H1 (cell line): ENCODE measurements around the gene SLC35A3.

ENCODE experiments used
- EP300 ChIP-seq, 2 experiments: IDR thresholded peaks; 1 replicate in 1 of 2; 2 replicates in 1 of 2; pipeline ENCODE4 v1.6.1; 2011 to 2012; ENCODE audit warnings: low read depth in 2 of 2, low read length in 2 of 2, mild to moderate bottlenecking in 2 of 2, borderline replicate concordance in 1 of 2, inconsistent platforms in 1 of 2, moderate library complexity in 1 of 2
- EZH2 ChIP-seq: fragments of 200-600 bp; sonication (generic); IDR thresholded peaks from 2 replicates; pipeline ENCODE4 v1.7.1; 2012; ENCODE audit warnings: low read depth, mild to moderate bottlenecking, moderate library complexity, low read length, inconsistent platforms; ENCODE audit not compliant: severe bottlenecking
- FOSL1 ChIP-seq: IDR thresholded peaks from 2 replicates; pipeline ENCODE4 v1.6.1; 2011; ENCODE audit warnings: mild to moderate bottlenecking, low read depth, low read length, moderate library complexity; ENCODE audit not compliant: insufficient read depth
- POLR2A ChIP-seq, 2 experiments: IDR thresholded peaks; 1 replicate in 1 of 2; 2 replicates in 1 of 2; pipeline ENCODE4 v1.6.1; 2011; ENCODE audit warnings: low read depth in 2 of 2, low read length in 2 of 2, mild to moderate bottlenecking in 2 of 2; ENCODE audit errors: control extremely low read depth in 1 of 2
- POLR2AphosphoS5 ChIP-seq: IDR thresholded peaks from 2 replicates; pipeline ENCODE4 v1.6.1; 2011; ENCODE audit warnings: low read depth, low read length
- TAF1 ChIP-seq: IDR thresholded peaks from 2 replicates; pipeline ENCODE4 v1.6.1; 2011; ENCODE audit warnings: mild to moderate bottlenecking, low read depth, low read length
- TF ChIP-seq, protein P1 (sequence below): IDR thresholded peaks from 2 replicates; pipeline ENCODE4 v1.6.1; 2012; ENCODE audit warnings: inconsistent platforms
- TF ChIP-seq, protein P2 (sequence below), 3 experiments: IDR thresholded peaks; 1 replicate in 2 of 3; 2 replicates in 1 of 3; pipeline versions ENCODE4 v1.5.1 to v1.6.1; 2011; ENCODE audit warnings: low read length in 3 of 3, mild to moderate bottlenecking in 3 of 3, inconsistent platforms in 2 of 3, low read depth in 1 of 3, moderate library complexity in 1 of 3; ENCODE audit not compliant: insufficient read depth in 1 of 3; ENCODE audit errors: control extremely low read depth in 1 of 3
- TF ChIP-seq, protein P3 (sequence below): IDR thresholded peaks from 2 replicates; pipeline ENCODE4 v1.6.1; 2011; ENCODE audit warnings: low read depth, mild to moderate bottlenecking, low read length; ENCODE audit not compliant: insufficient read depth

DNA sequence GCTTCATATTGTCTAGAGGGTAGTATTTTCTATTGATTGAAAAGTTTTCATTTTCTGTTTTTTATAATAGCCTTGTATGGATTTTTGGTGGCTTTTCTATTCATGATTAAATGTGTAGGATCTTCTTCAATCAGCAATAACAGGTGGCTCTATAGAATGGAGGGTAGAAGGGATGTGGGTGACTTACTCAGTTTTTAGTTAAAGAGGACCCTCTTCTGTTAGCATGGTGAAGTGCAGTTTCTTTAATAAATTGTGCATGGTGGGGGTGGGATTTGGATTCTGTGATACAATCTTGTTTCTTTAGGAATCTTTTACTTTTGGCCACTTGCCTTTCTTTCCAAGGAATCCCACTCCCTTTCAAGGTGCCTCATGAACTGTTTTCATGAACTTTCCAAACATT, 64.7 kb downstream of the SLC35A3 start:
- TF ChIP-seq TAF1 = no peak
- TF ChIP-seq, protein P1, sequence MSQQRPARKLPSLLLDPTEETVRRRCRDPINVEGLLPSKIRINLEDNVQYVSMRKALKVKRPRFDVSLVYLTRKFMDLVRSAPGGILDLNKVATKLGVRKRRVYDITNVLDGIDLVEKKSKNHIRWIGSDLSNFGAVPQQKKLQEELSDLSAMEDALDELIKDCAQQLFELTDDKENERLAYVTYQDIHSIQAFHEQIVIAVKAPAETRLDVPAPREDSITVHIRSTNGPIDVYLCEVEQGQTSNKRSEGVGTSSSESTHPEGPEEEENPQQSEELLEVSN = no peak
- no peak for TF ChIP-seq POLR2A (IDR thresholded peaks at IDR 0.05; ENCODE audit: control extremely low read depth in 1 of 2, low read depth in 2 of 2, low read length in 2 of 2)
- TF ChIP-seq, protein P2, sequence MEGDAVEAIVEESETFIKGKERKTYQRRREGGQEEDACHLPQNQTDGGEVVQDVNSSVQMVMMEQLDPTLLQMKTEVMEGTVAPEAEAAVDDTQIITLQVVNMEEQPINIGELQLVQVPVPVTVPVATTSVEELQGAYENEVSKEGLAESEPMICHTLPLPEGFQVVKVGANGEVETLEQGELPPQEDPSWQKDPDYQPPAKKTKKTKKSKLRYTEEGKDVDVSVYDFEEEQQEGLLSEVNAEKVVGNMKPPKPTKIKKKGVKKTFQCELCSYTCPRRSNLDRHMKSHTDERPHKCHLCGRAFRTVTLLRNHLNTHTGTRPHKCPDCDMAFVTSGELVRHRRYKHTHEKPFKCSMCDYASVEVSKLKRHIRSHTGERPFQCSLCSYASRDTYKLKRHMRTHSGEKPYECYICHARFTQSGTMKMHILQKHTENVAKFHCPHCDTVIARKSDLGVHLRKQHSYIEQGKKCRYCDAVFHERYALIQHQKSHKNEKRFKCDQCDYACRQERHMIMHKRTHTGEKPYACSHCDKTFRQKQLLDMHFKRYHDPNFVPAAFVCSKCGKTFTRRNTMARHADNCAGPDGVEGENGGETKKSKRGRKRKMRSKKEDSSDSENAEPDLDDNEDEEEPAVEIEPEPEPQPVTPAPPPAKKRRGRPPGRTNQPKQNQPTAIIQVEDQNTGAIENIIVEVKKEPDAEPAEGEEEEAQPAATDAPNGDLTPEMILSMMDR (IDR thresholded peaks at IDR 0.05; ENCODE audit: control extremely low read depth in 1 of 3, insufficient read depth in 1 of 3, low read depth in 1 of 3, low read length in 3 of 3) = peak in 2 of 3 experiments; percentile 30 to 58; a peak in 2 of 4 replicates
- TF ChIP-seq, protein P3, sequence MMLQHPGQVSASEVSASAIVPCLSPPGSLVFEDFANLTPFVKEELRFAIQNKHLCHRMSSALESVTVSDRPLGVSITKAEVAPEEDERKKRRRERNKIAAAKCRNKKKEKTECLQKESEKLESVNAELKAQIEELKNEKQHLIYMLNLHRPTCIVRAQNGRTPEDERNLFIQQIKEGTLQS = no peak
- TF ChIP-seq EZH2 = no peak
- TF ChIP-seq EP300 (IDR thresholded peaks at IDR 0.05; ENCODE audit: borderline replicate concordance in 1 of 2, low read depth in 2 of 2, low read length in 2 of 2) = no peak
- TF ChIP-seq FOSL1 = no peak
- no peak for TF ChIP-seq POLR2AphosphoS5
